NK-92 (cell line): Measurements from ENCODE around the gene CMA1.
"Not testable (repeated sequence)": the region's sequence is repeated elsewhere in the genome, so short reads cannot be mapped to it uniquely, and the experiment has no call there.

Experiments used
- DNase-seq: peaks from one replicate; lab custom pipeline; 2025; ENCODE audit not compliant: unreplicated experiment; lab: John Stamatoyannopoulos, UW

Gene CMA1, protein sequence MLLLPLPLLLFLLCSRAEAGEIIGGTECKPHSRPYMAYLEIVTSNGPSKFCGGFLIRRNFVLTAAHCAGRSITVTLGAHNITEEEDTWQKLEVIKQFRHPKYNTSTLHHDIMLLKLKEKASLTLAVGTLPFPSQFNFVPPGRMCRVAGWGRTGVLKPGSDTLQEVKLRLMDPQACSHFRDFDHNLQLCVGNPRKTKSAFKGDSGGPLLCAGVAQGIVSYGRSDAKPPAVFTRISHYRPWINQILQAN

DNA sequence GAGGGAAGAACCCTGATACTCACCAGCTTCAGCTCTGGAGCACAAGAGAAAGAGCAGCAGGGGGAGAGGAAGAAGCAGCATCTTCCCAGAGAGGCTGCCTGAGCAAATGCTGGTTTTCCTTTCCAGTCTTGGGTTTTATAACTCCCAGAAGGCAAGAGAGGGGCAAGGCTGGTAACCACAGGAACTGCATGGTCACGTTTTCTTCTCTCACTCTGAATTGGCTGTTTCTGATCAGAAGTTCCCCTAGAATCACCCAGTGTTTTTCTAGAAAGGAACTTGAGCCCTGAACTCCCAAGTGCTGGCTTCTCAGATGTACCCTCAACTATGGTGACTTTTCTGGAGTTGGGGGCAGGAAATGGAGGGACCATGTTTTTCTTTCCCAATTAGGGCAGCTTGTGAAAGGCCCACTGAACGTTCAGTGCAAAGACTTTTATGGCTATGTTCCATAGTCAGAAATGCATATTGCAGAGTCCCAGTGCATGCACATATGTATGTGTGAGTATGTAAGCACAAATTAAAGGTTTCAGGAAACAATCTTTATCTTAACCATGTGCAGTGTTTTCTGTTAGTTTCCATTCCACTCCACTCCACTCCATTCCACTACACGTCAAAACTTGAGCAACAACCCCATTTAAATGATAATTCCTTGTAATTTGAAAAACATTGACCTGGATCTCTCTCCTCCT lies at the start of gene CMA1:
TSS of gene CMA1 (minus strand) at position 111 of the 686 bp plus-strand sequence. CDS start at position 81, 30 bp downstream.
- DNase-seq = no peak

DNA sequence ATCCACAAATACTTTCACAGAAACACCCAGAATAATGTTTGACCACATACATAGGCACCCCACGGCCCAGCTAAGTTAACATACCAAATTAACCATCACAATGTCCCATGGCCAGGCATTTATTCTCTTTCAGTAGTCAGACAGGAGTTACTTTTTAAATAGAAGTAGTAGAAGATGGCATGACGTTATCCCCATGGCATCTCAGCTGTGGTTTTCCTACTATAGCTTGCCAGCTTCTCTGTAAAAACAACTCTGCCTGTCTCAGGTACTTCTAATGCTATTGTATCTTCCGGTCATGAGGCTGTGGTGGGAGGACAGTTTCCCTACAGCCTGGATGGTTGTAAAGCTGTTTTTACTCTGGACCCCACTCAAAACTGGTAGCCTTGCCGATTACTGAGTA lies 48.7 kb upstream of the CMA1 start:
- DNase-seq = no peak

- DNase-seq = not testable (repeated sequence)
These were observed 41.0 kb upstream of the CMA1 start for GRCh38 chr14:24549064-24549463.

GRCh38 chr14:24542346-24542936 lies 34.4 kb upstream of the CMA1 start:
- no peak for DNase-seq

GRCh38 chr14:24535737-24536136 lies 27.7 kb upstream of the CMA1 start:
- no peak for DNase-seq

DNA sequence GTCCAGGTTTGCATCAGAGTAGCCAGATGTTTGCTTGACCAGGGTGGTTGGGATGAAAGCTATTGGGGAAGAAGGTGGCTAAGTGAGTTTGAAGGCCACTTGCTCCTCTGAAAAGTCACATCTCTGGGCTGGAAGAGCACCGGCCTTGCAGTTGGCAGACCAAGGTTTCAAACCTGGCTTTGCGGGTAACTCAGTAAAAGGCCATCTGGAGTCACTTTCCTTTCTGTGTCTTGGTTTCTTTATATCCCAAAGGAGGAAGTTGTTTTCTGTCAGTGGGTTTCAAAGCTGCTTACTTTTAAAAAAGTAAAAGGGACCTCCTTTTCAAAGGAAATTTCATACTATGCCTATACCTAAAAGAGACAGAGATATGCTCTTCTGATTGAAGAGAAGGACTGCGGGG lies 26.2 kb upstream of the CMA1 start:
- no peak for DNase-seq

DNA sequence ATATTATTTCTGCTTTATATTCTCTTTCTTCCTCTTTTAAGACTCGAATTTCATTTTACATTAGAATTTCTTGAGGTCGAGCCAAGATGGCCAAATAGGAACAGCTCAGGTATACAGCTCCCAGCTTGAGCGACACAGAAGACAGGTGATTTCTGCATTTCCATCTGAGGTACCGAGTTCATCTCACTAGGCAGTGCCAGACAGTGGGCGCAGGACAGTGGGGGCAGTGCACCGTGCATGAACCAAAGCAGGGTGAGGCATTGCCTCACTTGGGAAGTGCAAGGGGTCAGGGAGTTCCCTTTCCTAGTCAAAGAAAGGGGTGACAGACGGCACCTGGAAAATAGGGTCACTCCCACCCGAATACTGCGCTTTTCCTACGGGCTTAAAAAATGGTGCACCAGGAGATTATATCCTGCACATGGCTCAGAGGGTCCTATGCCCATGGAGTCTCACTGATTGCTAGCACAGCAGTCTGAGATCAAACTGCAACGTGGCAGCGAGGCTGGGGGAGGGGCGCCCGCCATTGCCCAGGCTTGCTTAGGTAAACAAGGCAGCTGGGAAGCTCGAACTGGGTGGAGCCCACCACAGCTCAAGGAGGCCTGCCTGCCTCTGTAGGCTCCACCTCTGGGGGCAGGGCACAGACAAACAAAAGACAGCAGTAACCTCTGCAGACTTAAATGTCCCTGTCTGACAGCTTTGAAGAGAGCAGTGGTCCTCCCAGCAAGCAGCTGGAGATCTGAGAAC lies 18.0 kb upstream of the CMA1 start:
- not testable (repeated sequence) for DNase-seq

DNA sequence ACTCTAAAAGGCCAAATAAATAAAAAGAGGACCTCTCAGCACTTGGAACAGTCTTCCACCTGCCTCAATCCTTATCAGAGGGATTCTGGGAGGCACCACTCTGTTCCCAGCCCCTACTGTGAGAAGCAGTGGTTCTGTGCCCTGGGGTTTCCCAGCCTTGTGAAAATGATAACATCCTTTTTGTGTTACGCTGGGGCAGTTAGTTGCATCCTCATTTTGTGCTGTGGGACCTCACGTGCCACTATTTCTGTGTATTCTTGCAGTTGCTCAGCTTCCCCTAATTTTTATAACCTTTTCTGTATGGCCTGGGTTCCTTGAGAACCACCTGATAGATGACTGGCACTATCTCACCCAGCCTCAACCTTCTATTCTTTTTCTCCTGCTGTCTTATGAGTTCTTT lies 10.8 kb upstream of the CMA1 start:
- no peak for DNase-seq

GRCh38 chr14:24514209-24514608 lies 6.1 kb upstream of the CMA1 start:
- no peak for DNase-seq

GRCh38 chr14:24513009-24513408 lies 4.9 kb upstream of the CMA1 start:
- DNase-seq = no peak

- DNase-seq = no peak
These were observed 1.6 kb downstream of the CMA1 start for GRCh38 chr14:24506443-24506842.

GRCh38 chr14:24504425-24504950 lies 3.6 kb downstream of the CMA1 start:
- no peak for DNase-seq

- not testable (repeated sequence) for DNase-seq
These were observed 16.3 kb downstream of the CMA1 start for GRCh38 chr14:24491586-24492408.

GRCh38 chr14:24483604-24484252 lies 24.3 kb downstream of the CMA1 start:
- DNase-seq = no peak

DNA sequence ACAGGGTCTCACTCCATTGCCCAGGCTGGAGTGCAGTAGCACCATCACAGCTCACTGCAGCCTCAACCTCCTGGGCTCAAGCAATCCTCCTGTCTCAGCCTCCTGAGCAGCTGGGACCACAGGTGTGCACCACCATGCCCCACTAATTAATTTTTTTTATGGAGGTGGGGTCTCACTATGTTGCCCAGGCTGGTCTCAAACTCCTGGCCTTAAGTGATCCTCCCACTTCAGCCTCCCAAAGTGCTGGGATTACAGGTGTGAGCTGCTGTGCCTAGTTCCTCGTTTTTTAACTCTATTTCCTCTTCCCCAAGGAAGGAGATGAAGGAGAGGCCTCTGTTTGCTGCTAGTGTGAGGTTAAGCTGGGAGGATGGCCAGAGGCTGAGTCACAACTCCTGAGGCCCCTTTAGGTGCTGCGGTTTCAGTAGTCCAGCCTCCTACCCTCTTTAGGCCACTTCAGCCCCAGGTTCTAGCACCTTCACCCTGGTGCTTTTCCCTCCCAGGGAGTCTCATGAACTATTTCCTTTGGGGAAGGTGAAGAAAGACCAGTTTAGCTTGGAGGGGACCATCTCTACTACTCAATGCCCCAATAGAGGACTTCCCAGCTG lies 25.3 kb downstream of the CMA1 start:
- DNase-seq = not testable (repeated sequence)

DNA sequence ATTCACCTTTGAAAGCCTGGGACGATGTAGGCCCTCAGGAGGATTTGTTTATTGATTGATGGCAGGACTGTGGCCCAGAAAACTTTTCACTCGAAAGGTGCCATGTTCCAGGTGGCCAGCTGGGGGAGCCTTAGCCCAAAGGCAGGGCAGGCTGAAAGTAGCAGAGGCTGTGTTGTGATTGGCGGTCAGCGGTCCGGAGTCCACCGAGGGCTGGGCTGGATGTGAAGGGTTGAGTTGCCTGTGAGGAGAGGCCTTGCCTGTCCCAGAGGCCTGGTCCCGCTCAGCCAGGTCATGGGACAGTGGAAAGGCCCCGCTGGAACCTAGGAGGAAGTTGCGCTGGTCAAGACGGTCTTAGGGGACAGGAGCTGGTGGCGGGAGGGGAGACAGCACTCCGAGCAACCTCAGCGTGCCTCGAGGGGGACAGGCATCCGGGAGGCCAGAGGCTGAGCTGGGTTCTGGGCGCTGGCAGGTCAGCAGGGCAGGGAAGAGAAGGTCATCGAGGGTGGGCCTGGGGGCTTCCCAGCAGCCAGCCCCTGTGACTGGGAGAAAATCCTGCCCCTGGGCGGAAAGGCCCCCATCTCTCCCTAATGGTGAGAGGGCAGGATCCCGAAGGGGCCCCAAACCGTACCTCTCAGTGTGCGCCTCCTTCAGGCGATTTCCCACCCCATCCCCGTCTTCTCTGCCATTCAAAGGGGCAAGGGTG lies 26.3 kb downstream of the CMA1 start:
- DNase-seq = no peak

DNA sequence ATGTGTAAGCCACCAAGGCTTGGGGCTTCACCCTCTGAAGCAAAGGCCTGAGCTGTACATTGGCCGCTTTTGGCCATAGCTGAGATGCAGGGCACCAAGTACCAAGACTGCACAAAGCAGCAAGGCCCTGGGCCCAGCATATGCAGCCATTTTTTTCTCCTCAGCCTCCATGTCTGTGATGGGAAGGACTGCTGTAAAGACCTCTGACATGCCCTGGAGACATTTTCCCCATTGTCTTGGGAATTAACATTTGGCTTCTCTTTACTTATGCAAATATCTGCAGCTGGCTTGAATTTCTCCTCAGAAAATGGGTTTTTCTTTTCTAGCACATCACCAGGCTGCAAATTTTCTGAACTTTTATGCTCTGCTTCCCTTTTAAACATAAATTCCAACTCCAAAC lies 28.1 kb downstream of the CMA1 start:
- DNase-seq = not testable (repeated sequence)

- no peak for DNase-seq
These were observed 32.8 kb downstream of the CMA1 start for GRCh38 chr14:24475261-24475660.

DNA sequence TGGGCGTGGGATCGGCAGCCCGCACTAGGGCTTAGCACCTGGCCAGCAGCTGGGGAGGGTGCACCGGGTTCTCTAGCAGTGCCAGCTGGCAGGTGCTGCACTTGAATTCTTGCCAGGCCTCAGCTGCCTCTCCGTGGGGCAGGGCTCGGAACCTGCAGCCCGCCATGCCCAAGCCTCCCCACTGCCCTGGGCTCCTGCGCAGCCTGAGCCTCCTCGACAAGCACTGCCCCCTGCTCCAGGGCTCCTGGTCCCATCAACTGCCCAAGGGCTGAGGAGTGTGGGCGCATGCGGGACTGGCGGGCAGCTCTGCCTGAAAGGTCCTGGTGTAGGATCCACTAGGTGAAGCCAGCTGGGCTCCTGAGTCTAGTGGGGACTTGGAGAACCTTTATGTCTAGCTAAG lies 34.9 kb downstream of the CMA1 start:
- DNase-seq = no peak
